Upper lobe of left lung (tissue), 6 donors: Measurements from ENCODE around the gene REM1. TPM values are rescaled to one million over a fixed set of nuclear protein-coding genes. Genes with fewer than 3 reads are reported as not detected.
A peak's percentile ranks its signal among the peaks of the same experiment; 100 is the strongest.
"Not testable (repeated sequence)": the region's sequence is repeated elsewhere in the genome, so short reads cannot be mapped to it uniquely, and the experiment has no call there.

Experiments
- ATAC-seq, 2 donors: fragments of 200-7000 bp; cut with Tn5 transposase; one replicate each; pipeline ENCODE4 v1.9.1; 2022; ENCODE audit warnings: mild to moderate bottlenecking in 2 of 2, moderate library complexity in 2 of 2; ENCODE audit not compliant: low FRiP score in 2 of 2
- DNase-seq, 2 donors: peaks; one replicate each; pipeline ENCODE4 v3.0.0-alpha.2; 2019 to 2020
- H3K27ac ChIP-seq, 4 donors: fragments of 200-600 bp; sonication (generic); one replicate each; pipeline ENCODE4 v1.5.1; 2016 to 2019
- H3K27me3 ChIP-seq, 4 donors: fragments of 200-600 bp; sonication (generic); one replicate each; pipeline ENCODE4 v1.5.1; 2017 to 2019
- H3K36me3 ChIP-seq, 4 donors: fragments of 200-600 bp; sonication (generic); one replicate each; pipeline ENCODE4 v1.5.1; 2016 to 2019
- H3K4me1 ChIP-seq, 4 donors: fragments of 200-600 bp; sonication (generic); one replicate each; pipeline ENCODE4 v1.5.1; 2018 to 2019
- H3K4me3 ChIP-seq, 4 donors: fragments of 200-600 bp; sonication (generic); one replicate each; pipeline ENCODE4 v1.5.1; 2017 to 2019; ENCODE audit warnings: mild to moderate bottlenecking in 2 of 4, moderate library complexity in 1 of 4
- H3K9me3 ChIP-seq, 4 donors: fragments of 200-600 bp; sonication (generic); one replicate each; pipeline ENCODE4 v1.5.1; 2018 to 2019
- EP300 ChIP-seq, 4 donors: sonication (generic); formaldehyde crosslinking; IDR thresholded peaks; one replicate each; pipeline ENCODE4 v1.5.1; 2017; ENCODE audit warnings: antibody characterized with exemption in 4 of 4, control low read depth in 2 of 4
- POLR2A ChIP-seq, 4 donors: fragments of 450-650 bp; IDR thresholded peaks; one replicate each; pipeline ENCODE4 v1.5.1; 2016 to 2017; ENCODE audit warnings: antibody characterized with exemption in 4 of 4, mild to moderate bottlenecking in 2 of 4
- POLR2AphosphoS5 ChIP-seq, 2 donors: sonication (generic); formaldehyde crosslinking; IDR thresholded peaks; one replicate each; pipeline ENCODE4 v1.5.1; 2017; ENCODE audit warnings: antibody characterized with exemption in 2 of 2
- WGBS, 2 donors: methylation state at CpG; one replicate each; pipeline ENCODE4 v1.1.5; 2017 to 2018; 5-methylcytosine and 5-hydroxymethylcytosine counted together
- total RNA-seq, 6 donors: library from RNA; depleted of rRNA in 4 of 6; stranded (reverse); fragments of >200 nt in 4 of 6; gene quantifications; one replicate each; pipeline versions ENCODE4 v1.1.0 to v1.2.1, GENCODE V29; 2016 to 2021
- TF ChIP-seq, protein P1 (sequence below), 6 experiments: fragments of 450-650 bp in 4 of 6; fragments of 200-600 bp in 2 of 6; sonication (generic) in 2 of 6; IDR thresholded peaks; one replicate each; pipeline ENCODE4 v1.5.1; 2016 to 2019; ENCODE audit warnings: antibody characterized with exemption in 6 of 6
- donor health status: DM: no; HTN: no; CAD: no; lungs with moderate emphysema.
- donor health status: DM: no; HTN: yes; CAD: no; lungs with severe emphysema.

REM1 gene, protein sequence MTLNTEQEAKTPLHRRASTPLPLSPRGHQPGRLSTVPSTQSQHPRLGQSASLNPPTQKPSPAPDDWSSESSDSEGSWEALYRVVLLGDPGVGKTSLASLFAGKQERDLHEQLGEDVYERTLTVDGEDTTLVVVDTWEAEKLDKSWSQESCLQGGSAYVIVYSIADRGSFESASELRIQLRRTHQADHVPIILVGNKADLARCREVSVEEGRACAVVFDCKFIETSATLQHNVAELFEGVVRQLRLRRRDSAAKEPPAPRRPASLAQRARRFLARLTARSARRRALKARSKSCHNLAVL
- total RNA-seq, result 1 to 10 TPM in 5 of 6 donors, under 1 TPM in 1; 0.30 to 9.5 (median 2.2) TPM

DNA sequence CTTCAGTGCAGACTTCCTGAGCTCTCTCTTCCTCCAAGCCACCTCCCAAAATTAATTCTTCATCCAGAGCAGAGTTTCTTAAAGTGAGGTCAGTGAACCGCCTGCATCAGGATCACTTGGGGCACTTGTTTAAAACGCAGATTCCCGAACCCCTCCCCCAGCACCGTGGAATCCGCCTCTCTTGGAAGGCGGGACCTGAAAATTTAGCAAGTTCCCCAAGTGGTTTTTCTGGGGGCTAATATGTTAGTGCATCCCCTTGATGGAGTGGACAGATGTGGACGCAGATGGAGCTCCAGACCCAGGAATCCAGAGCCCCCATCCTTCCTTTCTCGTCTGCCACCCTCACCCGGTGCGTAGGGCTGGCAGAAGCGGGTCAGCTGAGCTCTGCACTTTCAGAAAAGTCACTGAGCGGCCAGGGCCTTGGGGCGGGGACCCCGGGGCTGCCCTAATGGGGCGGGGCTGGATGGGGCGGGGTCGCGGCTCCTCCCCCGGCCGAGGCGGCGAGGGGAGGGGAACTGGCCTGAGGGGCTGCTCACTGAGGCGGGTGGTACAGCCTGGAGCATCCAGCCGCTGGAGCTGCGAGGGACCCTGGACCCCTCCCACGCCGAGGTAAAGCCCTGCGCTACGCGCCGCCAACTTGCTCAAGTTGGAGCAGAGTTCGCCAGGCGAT is at the start of gene REM1, which contains the start of gene DEFB124:
REM1 (plus strand) TSS at position 531 of the 670 bp plus-strand sequence. CDS start 1,158 bp downstream, outside the sequence.
DEFB124 (minus strand) TSS at position 370 of the 670 bp plus-strand sequence. CDS start 2,114 bp downstream, outside the sequence.
- ATAC-seq, result peak; percentile 73 to 91
- Histone ChIP-seq H3K36me3 (no peaks in the 10 kb centered on the region), H3K27me3 (peaks cover 0 to 13% (median 4%) of the 10 kb centered on the region in 4 donors), H3K4me1 (peaks cover 8 to 19% (median 10%) of the 10 kb centered on the region in 4 donors), H3K4me3 (peak within 1 kb of the TSS; percentile 24 to 55 (median 42)), H3K9me3 (no peaks in the 10 kb centered on the region), H3K27ac (peak within 1 kb of the TSS in 3 of 4 donors; percentile 59 to 74 (median 61))
- peak in 1 of 2 donors; percentile 89 for DNase-seq
- 4 to 5% methylated on average over 5 to 33 of the region's 33 CpGs for WGBS, 2 donors
- TF ChIP-seq EP300 (IDR thresholded peaks at IDR 0.05) (no peak), POLR2A (IDR thresholded peaks at IDR 0.05) (peak in 1 of 4 donors; percentile 16)

DNA sequence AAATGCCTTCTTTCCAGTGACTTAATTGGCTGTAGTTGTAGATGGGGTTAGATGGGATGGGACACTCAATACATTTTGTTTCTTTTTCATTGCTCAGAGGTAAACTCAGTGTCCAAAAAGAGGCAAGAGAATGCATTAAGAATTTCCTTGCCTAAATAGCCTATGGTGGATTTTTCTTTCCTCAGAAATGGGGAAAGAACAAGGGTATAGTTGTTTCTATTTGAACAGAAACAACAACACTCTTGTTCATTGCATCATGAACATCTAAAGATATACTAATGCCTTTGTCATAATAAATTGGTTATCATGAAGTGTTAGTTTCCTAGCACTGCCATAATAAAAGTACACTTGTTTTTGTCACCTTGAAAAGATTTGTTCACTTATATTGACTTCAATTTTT is 49.3 kb upstream of the REM1 start:
- Histone ChIP-seq H3K4me3 (no peak overlapping the region), H3K27me3 (no peaks in the 10 kb centered on the region), H3K4me1 (no peaks in the 10 kb centered on the region), H3K27ac (no peak overlapping the region), H3K9me3 (peaks cover 0 to 6% (median 0%) of the 10 kb centered on the region in 4 donors), H3K36me3 (no peaks in the 10 kb centered on the region)
- no peak for ATAC-seq
- DNase-seq, result no peak
- TF ChIP-seq POLR2A (IDR thresholded peaks at IDR 0.05) (no peak), EP300 (IDR thresholded peaks at IDR 0.05) (no peak), POLR2AphosphoS5 (IDR thresholded peaks at IDR 0.05) (no peak)
- TF ChIP-seq, protein P1, sequence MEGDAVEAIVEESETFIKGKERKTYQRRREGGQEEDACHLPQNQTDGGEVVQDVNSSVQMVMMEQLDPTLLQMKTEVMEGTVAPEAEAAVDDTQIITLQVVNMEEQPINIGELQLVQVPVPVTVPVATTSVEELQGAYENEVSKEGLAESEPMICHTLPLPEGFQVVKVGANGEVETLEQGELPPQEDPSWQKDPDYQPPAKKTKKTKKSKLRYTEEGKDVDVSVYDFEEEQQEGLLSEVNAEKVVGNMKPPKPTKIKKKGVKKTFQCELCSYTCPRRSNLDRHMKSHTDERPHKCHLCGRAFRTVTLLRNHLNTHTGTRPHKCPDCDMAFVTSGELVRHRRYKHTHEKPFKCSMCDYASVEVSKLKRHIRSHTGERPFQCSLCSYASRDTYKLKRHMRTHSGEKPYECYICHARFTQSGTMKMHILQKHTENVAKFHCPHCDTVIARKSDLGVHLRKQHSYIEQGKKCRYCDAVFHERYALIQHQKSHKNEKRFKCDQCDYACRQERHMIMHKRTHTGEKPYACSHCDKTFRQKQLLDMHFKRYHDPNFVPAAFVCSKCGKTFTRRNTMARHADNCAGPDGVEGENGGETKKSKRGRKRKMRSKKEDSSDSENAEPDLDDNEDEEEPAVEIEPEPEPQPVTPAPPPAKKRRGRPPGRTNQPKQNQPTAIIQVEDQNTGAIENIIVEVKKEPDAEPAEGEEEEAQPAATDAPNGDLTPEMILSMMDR (IDR thresholded peaks at IDR 0.05), result no peak

DNA sequence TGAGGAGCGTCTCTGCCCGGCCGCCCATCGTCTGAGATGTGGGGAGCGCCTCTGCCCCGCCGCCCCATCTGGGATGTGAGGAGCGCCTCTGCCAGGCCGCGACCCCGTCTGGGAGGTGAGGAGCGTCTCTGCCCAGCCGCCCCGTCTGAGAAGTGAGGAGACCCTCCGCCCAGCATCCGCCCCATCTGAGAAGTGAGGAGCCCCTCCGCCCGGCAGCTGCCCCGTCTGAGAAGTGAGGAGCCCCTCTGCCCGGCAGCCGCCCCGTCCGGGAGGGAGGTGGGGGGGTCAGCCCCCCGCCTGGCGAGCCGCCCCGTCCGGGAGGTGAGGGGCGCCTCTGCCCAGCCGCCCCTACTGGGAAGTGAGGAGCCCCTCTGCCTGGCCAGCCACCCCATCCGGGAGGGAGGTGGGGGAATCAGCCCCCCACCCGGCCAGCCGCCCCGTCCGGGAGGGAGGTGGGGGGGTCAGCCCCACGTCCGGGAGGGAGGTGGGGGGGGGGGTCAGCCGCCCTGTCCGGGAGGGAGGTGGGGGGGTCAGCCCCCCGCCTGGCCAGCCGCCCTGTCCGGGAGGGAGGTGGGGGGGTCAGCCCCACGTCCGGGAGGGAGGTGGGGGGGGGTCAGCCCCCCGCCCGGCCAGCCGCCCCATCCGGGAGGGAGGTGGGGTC is 48.1 kb upstream of the REM1 start:
- ATAC-seq, result not testable (repeated sequence)

DNA sequence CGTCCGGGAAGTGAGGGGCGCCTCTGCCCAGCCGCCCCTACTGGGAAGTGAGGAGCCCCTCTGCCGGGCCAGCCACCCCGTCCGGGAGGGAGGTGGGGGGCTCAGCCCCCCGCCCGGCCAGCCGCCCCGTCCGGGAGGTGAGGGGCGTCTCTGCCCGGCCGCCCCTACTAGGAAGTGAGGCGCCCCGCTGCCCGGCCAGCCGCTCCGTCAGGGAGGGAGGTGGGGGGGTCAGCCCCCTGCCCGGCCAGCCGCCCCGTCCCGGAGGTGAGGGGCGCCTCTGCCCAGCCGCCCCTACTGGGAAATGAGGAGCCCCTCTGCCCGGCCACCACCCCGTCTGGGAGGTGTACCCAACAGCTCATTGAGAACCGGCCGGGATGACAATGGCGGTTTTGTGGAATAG is 47.5 kb upstream of the REM1 start:
- peak in 1 of 2 donors; percentile 54 for DNase-seq
- H3K27ac ChIP-seq, H3K9me3 ChIP-seq, H3K36me3 ChIP-seq, ATAC-seq, H3K4me3 ChIP-seq, H3K27me3 ChIP-seq, H3K4me1 ChIP-seq: not testable (repeated sequence)
- WGBS, 2 donors, result 93 to 98% methylated on average over 9 to 15 of the region's 31 CpGs

More for the DNA sequence above, 48.1 kb upstream of the REM1 start:
- not testable (repeated sequence) for H3K4me3 ChIP-seq, H3K27me3 ChIP-seq, H3K4me1 ChIP-seq, H3K9me3 ChIP-seq, H3K36me3 ChIP-seq, H3K27ac ChIP-seq
- peak in 1 of 2 donors; percentile 60 for DNase-seq
- 88 to 93% methylated on average over 8 to 9 of the region's 48 CpGs for WGBS, 2 donors

DNA sequence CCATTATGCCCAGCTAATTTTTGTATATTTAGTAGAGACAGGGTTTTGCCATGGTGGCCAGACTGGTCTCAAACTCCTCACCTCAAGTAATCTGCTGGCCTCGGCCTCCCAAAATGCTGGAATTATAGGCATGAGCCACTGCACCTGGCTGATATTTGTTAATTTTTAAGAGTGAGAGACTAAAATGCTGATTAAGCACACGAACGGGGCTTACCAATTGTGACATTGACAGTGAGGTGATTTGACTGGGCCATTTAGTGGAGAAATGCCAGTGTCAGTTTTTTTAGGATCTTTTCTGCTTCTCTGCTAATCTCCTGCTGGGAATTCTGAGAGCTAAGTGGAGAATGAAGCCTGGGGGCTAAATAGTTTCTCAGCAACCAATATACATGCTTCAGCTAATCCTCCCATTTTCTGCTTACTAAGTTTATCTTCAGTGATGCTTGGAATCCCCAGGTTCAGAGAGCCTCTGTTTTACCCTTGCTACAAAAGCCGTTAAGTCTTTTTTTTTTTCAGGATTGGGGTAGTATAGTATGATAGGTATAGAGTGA is 44.4 kb upstream of the REM1 start:
- no peak for ATAC-seq
- TF ChIP-seq, protein P1 (IDR thresholded peaks at IDR 0.05), result no peak
- TF ChIP-seq POLR2A (IDR thresholded peaks at IDR 0.05) (no peak), POLR2AphosphoS5 (IDR thresholded peaks at IDR 0.05) (no peak), EP300 (IDR thresholded peaks at IDR 0.05) (no peak)

More for the DNA sequence above, 44.4 kb upstream of the REM1 start:
- WGBS, 2 donors, result 65 to 68% methylated on average over 4 of the region's 4 CpGs
- no peak overlapping the region for H3K4me3 ChIP-seq
- DNase-seq, result no peak
- no peaks in the 10 kb centered on the region for H3K4me1 ChIP-seq
- no peaks in the 10 kb centered on the region for H3K36me3 ChIP-seq
- no peaks in the 10 kb centered on the region for H3K27me3 ChIP-seq
- no peak overlapping the region for H3K27ac ChIP-seq
- peaks cover 0 to 6% (median 0%) of the 10 kb centered on the region in 4 donors for H3K9me3 ChIP-seq
